Activated T-cell treated with anti-CD3 and anti-CD28 coated beads, Interleukin-2, amount 50 U/mL, for 4 hours (primary cell): ENCODE results near the gene TCHP. TPM values are rescaled to one million over a fixed set of nuclear protein-coding genes. Genes with fewer than 3 reads are reported as not detected.

ENCODE experiments used
- ATAC-seq, 2 donors: fragments of 200-7000 bp; cut with Tn5 transposase; one replicate each; pipeline ENCODE4 v1.10.0; 2021
- DNase-seq: peaks from one replicate; pipeline ENCODE4 v3.0.0-alpha.2; 2020
- H3K27me3 Mint-ChIP-seq: one replicate; pipeline ENCODE4 v1.8.0; 2021; ENCODE audit warnings: low read depth, mixed read lengths
- H3K36me3 Mint-ChIP-seq: one replicate; pipeline ENCODE4 v1.8.0; 2022; ENCODE audit warnings: mixed read lengths; ENCODE audit not compliant: insufficient read depth
- H3K4me1 Mint-ChIP-seq: one replicate; pipeline ENCODE4 v1.8.0; 2021; ENCODE audit warnings: low read depth, mixed read lengths
- H3K4me3 Mint-ChIP-seq: one replicate; pipeline ENCODE4 v1.8.0; 2021; ENCODE audit warnings: mild to moderate bottlenecking, moderate library complexity, mixed read lengths
- H3K9me3 Mint-ChIP-seq: one replicate; pipeline ENCODE4 v1.8.0; 2021; ENCODE audit warnings: mixed read lengths
- total RNA-seq, 3 donors: library from RNA; stranded (reverse); gene quantifications; one replicate each; pipeline ENCODE4 v1.2.1, GENCODE V29; 2021

Gene TCHP
- total RNA-seq, 3 donors from 2014 or later, result 25.4 to 27.9 (median 25.4) TPM

DNA sequence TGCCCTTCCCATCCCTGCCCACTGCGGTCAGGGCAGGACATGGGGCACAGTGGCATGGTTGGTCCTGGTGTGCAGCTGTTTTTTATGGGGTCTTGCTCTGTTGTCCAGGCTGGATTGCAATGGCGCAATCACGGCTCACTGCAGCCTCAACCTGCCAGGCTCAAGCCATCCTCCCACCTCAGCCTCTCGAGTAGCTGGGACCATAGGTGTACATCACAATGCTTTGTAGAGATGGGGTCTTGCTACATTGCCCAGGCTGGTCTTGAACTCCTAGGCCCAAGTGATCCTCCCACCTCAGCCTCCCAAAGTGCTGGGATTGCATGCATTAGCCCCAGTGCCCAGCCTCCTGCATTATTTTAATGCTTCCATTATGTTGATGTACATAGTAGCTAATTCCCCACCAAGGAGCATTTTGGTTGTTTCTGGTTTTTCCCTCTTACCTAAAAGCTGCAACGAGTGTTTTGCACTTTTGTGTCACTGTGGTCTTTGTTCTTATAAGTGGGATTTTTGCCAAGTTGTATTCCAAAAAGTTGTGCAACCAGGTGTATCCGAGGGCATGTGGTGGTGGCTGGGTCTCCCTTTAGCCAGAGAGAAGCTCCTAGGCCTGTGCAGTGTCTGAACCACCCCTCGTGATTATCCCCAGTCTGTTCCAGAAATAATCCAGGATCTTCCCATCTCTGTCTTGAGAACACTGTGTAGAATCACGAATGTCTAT, 10.3 kb downstream of the TCHP start:
- peaks cover 59% of the 10 kb centered on the region for H3K36me3 Mint-ChIP-seq
- no peak for ATAC-seq

DNA sequence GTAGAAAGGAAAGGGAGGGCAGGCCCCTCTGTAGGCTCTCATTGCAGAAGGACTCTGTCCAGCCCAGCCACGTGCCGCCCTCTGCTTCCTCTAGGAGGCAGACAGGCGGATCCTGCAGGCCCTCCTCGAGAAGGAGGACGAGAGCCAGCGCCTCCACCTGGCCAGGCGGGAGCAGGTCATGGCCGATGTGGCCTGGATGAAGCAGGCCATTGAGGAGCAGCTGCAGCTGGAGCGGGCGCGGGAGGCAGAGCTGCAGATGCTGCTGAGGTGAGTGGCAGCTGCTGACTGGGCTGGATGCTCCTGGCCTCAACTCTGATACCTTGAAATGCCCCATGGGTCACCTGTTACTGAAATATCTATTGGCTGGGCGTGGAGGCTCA, 10.9 kb downstream of the TCHP start:
- Mint-ChIP-seq H3K4me1 (no peaks in the 10 kb centered on the region), H3K36me3 (peaks cover 59% of the 10 kb centered on the region), H3K9me3 (no peaks in the 10 kb centered on the region), H3K27me3 (no peaks in the 10 kb centered on the region), H3K4me3 (no peak overlapping the region)
- ATAC-seq (peak; percentile 48 to 58), DNase-seq (no peak)

More for the DNA sequence above, 10.3 kb downstream of the TCHP start:
- Mint-ChIP-seq H3K9me3 (no peaks in the 10 kb centered on the region), H3K27me3 (no peaks in the 10 kb centered on the region), H3K4me3 (no peak overlapping the region), H3K4me1 (no peaks in the 10 kb centered on the region)
- DNase-seq, result no peak

DNA sequence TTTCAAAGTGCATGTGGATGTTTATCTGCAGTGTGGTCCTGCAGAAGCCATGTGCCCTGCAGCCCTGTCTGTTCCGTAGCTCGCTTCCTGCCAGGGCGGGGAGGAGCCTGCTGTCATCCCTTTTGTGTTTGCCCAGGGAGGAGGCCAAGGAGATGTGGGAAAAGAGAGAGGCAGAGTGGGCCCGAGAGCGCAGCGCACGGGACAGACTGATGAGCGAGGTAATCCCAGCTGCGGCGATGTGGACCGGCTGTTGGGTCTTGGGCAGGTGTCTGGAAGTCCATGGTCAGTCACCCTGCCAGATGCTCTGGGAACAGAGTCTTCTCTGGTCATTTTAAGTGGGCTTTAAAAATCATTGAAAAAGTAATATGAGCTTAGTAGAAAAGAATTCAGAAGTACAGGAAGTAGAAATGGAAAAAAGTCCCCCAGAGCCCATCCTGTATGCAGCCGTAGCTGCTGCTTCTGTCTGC, 12.8 kb downstream of the TCHP start:
- Mint-ChIP-seq H3K27me3 (no peaks in the 10 kb centered on the region), H3K4me3 (no peak overlapping the region), H3K9me3 (no peaks in the 10 kb centered on the region), H3K4me1 (no peaks in the 10 kb centered on the region), H3K36me3 (peaks cover 51% of the 10 kb centered on the region)
- DNase-seq, result no peak
- ATAC-seq, result no peak

DNA sequence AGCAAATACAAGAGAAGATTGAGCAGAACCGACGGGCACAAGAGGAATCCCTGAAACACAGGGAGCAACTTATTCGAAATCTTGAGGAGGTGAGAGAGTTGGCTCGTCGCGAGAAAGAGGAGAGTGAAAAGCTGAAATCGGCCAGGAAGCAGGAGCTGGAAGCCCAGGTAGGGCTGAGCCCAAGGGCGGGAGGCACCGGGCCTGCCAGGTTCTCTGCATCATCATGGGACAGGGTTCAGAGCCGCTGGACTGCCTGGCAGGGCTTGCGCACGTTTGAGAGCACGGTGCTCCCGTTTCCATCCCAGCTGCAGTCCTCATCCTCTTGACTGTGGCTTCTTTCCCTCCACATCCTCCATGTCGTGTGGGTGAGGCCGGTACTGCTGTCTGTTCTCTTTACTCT, 14.4 kb downstream of the TCHP start:
- H3K27me3 Mint-ChIP-seq, result no peaks in the 10 kb centered on the region
- ATAC-seq (no peak), DNase-seq (no peak)
- H3K4me3 Mint-ChIP-seq, result no peak overlapping the region
- no peaks in the 10 kb centered on the region for H3K4me1 Mint-ChIP-seq
- H3K36me3 Mint-ChIP-seq, result peaks cover 48% of the 10 kb centered on the region
- no peaks in the 10 kb centered on the region for H3K9me3 Mint-ChIP-seq

DNA sequence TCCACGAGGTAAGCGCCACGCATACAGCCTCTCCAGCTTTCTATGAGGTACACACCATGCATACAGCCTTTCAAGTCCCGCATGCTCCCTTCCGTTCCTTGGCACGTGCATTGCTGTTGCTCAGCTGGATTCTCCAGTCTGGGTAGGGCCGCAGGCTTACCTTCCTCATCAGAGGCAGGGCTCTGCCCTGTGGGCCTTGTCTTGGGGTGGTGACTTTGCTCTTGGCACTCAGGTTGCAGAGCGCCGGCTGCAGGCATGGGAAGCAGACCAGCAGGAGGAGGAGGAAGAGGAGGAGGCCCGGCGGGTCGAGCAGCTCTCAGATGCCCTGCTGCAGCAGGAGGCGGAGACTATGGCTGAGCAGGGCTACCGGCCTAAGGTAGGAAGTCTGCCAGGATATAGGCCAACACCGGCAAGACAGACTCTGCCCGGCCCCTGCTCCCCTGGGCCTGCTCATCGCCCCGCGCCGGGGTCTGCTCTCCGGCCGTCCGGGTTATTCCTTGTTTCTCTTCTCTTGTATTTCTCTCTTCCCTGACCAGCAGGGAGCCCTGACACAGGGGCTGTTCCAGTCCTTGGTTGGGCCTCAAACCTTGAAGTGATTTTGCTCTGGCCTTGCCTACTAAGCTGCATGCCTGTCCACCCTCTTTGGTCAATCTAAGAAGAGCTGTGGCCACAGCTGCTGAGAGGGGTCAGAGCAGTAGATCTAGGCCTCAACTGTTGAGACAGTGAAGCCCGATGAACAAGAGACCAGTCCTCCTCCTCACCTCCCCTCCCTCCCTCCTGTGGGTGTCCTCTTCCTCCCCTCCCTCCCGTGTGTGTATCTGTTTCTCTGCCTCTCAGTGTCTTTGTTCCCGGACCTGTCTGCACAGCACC, 15.3 kb downstream of the TCHP start:
- Mint-ChIP-seq H3K27me3 (no peaks in the 10 kb centered on the region), H3K9me3 (no peaks in the 10 kb centered on the region), H3K36me3 (peaks cover 52% of the 10 kb centered on the region), H3K4me3 (no peak overlapping the region), H3K4me1 (no peaks in the 10 kb centered on the region)
- ATAC-seq, result no peak
- DNase-seq, result no peak

DNA sequence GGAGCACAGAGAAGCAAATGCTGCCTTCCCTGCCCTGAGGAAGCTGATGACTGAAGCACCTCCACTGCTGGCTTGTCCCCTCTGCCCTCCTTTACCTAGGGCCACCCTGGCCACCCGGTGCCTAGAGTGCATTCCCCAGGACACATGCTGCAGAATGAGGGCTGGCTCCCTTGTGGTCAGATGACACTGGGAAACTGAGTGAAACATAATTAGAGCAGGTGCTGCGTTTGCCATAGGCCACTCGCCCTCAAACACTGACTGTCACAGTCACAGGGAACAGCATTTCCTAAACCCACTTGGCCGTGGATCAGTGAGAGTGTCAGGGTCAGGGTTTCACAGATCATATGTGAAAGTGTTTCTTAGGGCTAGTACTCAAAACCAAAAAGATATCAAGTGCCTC, 16.0 kb downstream of the TCHP start:
- Mint-ChIP-seq H3K36me3 (peaks cover 54% of the 10 kb centered on the region), H3K4me3 (no peak overlapping the region), H3K9me3 (no peaks in the 10 kb centered on the region), H3K4me1 (no peaks in the 10 kb centered on the region), H3K27me3 (no peaks in the 10 kb centered on the region)
- ATAC-seq (no peak), DNase-seq (no peak)

DNA sequence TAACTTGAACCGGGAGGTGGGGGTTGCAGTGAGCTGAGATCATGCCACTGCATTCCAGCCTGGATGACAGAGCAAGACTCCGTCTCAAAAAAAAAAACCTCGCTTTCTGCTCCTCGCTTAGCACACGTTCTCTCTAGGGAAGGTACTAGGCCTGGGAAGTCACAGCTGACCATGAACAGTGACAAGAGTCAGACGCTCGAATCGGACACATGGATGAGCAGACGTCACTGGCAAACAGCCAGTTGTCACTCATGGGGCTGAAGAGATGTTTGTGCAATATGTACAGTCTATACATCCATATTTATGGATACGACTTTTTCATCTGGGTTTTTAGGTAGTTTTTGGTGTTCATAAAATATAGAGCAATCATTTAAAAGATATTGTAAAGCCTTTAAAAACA, 19.4 kb downstream of the TCHP start:
- Mint-ChIP-seq H3K36me3 (peaks cover 44% of the 10 kb centered on the region), H3K9me3 (no peaks in the 10 kb centered on the region), H3K4me3 (no peak overlapping the region), H3K4me1 (no peaks in the 10 kb centered on the region), H3K27me3 (no peaks in the 10 kb centered on the region)
- DNase-seq (no peak), ATAC-seq (no peak)

DNA sequence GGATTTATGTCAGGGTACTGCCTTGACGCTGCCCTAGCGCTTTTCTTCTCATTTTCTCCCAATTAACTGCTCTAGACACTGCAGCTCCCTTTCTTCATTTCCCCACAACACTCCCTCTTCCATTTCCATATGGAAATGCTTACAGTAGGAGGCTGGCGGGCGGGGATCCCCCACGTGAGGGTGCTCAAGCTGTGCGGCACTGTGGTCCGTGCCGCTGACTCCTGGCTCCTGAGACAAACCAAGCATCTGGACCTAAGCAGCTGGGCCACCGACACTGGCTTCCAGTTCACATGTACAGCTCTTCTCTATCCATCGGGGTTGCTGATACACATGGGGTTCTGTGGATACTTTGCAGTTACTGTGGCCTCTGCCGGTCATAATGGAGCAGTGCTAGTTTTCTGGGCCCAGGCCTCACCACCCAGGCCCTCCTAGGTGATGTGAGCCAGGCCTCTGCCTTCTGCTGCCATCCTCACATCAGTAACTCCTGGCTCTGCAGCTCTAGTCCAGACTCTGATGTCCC, 20.2 kb downstream of the TCHP start:
- no peak for ATAC-seq
- Mint-ChIP-seq H3K4me1 (no peaks in the 10 kb centered on the region), H3K4me3 (no peak overlapping the region)

DNA sequence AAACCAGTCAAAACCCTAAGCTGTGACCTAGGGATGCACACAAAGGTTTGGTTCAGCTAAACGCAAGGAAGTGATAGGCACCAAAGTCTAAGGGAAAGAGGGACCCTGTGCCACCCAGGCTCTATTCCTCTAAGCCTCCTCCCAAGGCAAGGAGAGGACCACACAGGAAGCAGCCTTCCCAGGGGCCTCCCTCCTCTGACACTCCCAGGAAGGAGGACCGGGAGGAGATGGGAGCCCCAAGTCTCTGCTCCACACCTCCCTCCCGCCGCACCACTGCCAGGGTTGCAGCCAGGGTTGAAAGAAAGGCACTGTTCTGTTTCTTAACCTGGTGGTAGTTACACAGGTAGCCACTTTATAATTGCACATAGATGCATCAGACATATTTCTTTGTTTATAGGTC, 21.9 kb downstream of the TCHP start:
- Mint-ChIP-seq H3K4me1 (no peaks in the 10 kb centered on the region), H3K27me3 (no peaks in the 10 kb centered on the region), H3K9me3 (no peaks in the 10 kb centered on the region), H3K36me3 (peaks cover 26% of the 10 kb centered on the region), H3K4me3 (no peak overlapping the region)
- DNase-seq, result no peak
- ATAC-seq, result no peak

More for the DNA sequence above, 20.2 kb downstream of the TCHP start:
- no peaks in the 10 kb centered on the region for H3K27me3 Mint-ChIP-seq
- H3K36me3 Mint-ChIP-seq, result peaks cover 37% of the 10 kb centered on the region
- DNase-seq, result no peak
- H3K9me3 Mint-ChIP-seq, result no peaks in the 10 kb centered on the region

DNA sequence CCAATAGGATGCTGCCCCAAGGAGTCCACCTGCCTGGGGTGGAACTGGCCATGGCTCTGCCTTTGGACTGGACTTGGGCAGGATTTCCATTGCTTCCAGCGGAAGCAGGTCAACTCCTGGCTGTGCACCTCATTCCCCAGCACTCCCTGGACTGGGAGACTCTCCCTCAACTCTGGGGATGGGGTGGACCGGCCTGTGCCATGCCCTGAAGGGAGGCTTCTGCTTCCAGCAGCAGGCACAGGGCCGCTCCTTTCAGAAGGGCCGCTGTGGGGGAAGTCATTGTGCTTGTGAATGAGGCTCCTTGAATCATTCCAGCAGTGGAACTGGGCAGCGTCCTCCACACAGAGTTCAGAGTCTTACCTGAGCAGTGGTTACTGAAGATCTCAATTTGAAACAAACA, 23.0 kb downstream of the TCHP start:
- Mint-ChIP-seq H3K4me3 (no peak overlapping the region), H3K36me3 (peaks cover 25% of the 10 kb centered on the region), H3K9me3 (no peaks in the 10 kb centered on the region), H3K4me1 (no peaks in the 10 kb centered on the region), H3K27me3 (no peaks in the 10 kb centered on the region)
- DNase-seq (no peak), ATAC-seq (no peak)

DNA sequence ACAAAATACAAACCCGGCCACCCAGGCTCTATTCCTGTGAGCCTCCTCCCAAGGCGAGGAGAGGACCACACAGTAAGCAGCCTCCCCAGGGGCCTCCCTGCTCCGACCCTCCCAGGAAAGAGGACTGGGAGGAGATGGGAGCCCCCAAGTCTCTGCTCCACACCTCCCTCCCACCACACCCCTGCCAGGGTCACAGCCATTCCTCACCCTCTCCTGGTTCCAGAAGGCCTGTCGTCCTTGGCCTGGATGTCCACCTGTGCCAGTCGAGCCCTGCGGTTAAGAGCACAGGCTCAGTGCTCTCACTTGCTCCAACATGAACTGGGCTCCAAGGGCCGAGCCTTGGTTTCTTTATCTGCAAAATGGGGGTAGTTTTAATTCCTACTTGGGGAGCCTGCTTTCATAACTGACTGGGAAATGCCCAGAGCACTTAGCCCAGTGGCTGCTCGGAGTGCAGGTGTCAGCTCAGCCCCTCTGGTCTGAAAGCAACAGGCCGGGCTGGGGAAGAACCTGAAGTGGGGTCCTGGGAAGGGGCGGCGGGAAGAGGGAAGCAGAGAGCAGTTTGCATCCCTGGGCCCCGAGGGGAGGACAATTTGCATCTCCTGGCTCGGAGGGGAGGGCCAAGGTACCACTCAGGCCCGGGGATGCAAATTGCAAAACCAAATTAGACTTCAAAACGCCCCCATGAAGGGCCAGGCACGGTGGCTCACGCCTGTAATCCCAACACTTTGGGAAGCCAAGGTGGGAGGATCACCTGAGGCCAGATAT, 23.6 kb downstream of the TCHP start:
- Mint-ChIP-seq H3K9me3 (no peaks in the 10 kb centered on the region), H3K4me1 (no peaks in the 10 kb centered on the region), H3K4me3 (no peak overlapping the region), H3K27me3 (no peaks in the 10 kb centered on the region), H3K36me3 (peaks cover 23% of the 10 kb centered on the region)
- no peak for DNase-seq
- ATAC-seq, result no peak

DNA sequence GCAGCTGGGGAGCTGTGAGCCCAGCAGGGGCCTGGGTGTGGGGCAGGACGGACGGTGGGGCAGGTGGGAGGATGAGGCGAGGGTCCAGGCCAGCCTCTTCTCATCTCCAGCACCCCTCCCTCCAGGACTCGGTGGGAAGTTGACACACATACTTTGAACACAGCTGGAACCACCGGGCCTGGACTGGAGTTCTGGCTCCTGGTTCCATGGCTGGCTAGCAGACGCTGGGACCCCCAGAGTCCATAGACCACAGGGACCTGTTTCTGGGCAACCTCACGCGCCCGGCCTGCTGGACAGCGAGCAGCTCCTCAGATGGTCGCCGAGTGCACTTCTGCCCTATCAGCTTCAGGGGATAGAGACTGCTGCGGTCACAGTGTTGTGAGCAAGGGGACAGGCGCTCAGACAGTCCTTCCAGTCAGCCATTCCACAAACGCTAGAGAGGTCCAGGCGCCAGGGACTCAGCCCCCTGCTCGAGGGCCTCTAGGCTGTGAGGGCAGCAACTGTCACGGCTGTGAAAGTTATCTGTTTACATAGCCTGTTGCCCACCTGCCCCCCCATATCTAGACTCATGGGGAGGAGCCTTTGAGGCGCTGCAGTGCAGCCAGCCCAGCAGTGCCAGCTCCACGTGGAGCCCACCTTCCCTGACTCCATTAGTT, 25.2 kb downstream of the TCHP start:
- H3K36me3 Mint-ChIP-seq, result peaks cover 19% of the 10 kb centered on the region
- H3K4me1 Mint-ChIP-seq, result no peaks in the 10 kb centered on the region
- DNase-seq, result no peak
- H3K4me3 Mint-ChIP-seq, result no peak overlapping the region
- H3K9me3 Mint-ChIP-seq, result no peaks in the 10 kb centered on the region
- no peaks in the 10 kb centered on the region for H3K27me3 Mint-ChIP-seq
- ATAC-seq, result no peak

DNA sequence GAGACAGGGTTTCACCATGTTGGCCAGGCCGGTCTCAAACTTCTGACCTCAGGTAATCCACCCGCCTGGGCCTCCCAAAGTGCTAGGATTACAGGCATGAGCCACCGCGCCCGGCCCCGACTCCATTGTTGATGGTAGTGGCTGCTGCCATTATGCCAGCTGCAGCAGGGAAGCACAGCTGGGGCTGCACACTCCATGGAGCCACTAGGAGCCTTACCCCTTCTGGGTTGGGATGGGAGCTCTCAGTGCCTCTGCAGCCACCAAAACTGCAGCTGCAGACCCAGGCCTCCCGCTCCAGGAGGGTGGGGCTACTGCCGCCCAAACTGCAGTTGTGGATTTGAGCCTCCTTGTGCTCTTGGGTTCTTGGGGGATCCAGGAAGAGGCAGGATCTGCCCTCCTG, 25.9 kb downstream of the TCHP start:
- H3K27me3 Mint-ChIP-seq, result no peaks in the 10 kb centered on the region
- H3K4me1 Mint-ChIP-seq, result no peaks in the 10 kb centered on the region
- ATAC-seq (no peak), DNase-seq (no peak)
- H3K4me3 Mint-ChIP-seq, result no peak overlapping the region
- peaks cover 13% of the 10 kb centered on the region for H3K36me3 Mint-ChIP-seq
- no peaks in the 10 kb centered on the region for H3K9me3 Mint-ChIP-seq
